ENCODE results near the gene CYTH3. TPM values are rescaled to one million over a fixed set of nuclear protein-coding genes. Genes with fewer than 3 reads are reported as not detected.

The CYTH3 gene
- total and polyA plus RNA-seq, 9 of the 15 experiments (the other 6 are each of a cell fraction or from before 2014, with no cell fraction given) = 0.25 to 15.2 (median 11.4) TPM

GRCh38 chr7:6260291-6261187 is 11.9 kb downstream of the CYTH3 start:
- no peak overlapping the region for H3K4me3 ChIP-seq
- peaks cover 63% of the 10 kb centered on the region for H3K79me2 ChIP-seq (ENCODE audit: control insufficient read depth, insufficient read depth, low read length)
- no peak overlapping the region for H3K27ac ChIP-seq (ENCODE audit: extremely low read depth, low read depth, low read length)
- ChIA-PET CTCF (ENCODE audit: low intra/inter-chr PET ratio) (no interaction called here), POLR2A (interaction anchor here (1.4 to 3.5 kb wide), 3 partner anchors 8 to 34 kb away, joined by 4 to 18 read pairs (median 15); no protein-coding TSS in a partner anchor)
- no TSS peak for BruUV-seq (replicated peaks)
- peaks cover 7 to 26% of the 10 kb centered on the region in 2 experiments for H3K4me1 ChIP-seq (replicated peaks in 1 of 2; ENCODE audit: control insufficient read depth in 2 of 2, insufficient read depth in 2 of 2, low read length in 2 of 2)
- DNase-seq (ENCODE audit: extremely low read depth in 1 of 4, low spot score in 3 of 4) = no peak
- in situ Hi-C loops (cut with MboI) (no loop called here), intact Hi-C loops (cut with micrococcal nuclease) (no loop called here)
- H2AFZ ChIP-seq (ENCODE audit: low read depth, low read length) = no peak overlapping the region
- peaks cover 2% of the 10 kb centered on the region; the same call in 1 of the 3 replicates for H3K36me3 ChIP-seq (ENCODE audit: control insufficient read depth, insufficient read depth, low read length)
- no peak overlapping the region for H3K4me2 ChIP-seq (ENCODE audit: insufficient read depth, low read length)
- 0 out of 2 replicates have a peak, but pooled peaks cover 3% of the 10 kb centered on the region for H4K20me1 ChIP-seq (replicated peaks; ENCODE audit: control insufficient read depth, insufficient read depth, low read length)
- no peaks in the 10 kb centered on the region for H3K9me1 ChIP-seq (ENCODE audit: control insufficient read depth, insufficient read depth, low read length)
- no peaks in the 10 kb centered on the region for H3K9me3 ChIP-seq (replicated peaks; ENCODE audit: control insufficient read depth, insufficient read depth, low read depth, low read length)
- ATAC-seq = no peak
- WGBS (ENCODE audit: insufficient coverage, low coverage, missing lambda C conversion rate) = 62% methylated on average over 6 of the region's 6 CpGs
- H3K9ac ChIP-seq (ENCODE audit: insufficient read depth in 1 of 2, low read depth in 2 of 2, low read length in 2 of 2) = peak overlapping the region in 1 of 2 experiments; percentile 12; a peak in 1 of 4 replicates
- no peak for FAIRE-seq
- H3K27me3 ChIP-seq (ENCODE audit: control insufficient read depth in 2 of 2, insufficient read depth in 2 of 2, low read length in 2 of 2) = no peaks in the 10 kb centered on the region
- no peak for TF ChIP-seq SRSF1 (IDR thresholded peaks at IDR 0.05; ENCODE audit: low read depth, low read length)
- no peak for TF ChIP-seq NCOA6 (IDR thresholded peaks at IDR 0.05)
- no peak for TF ChIP-seq CBFB (CRISPR knock-in tag; IDR thresholded peaks at IDR 0.05)
- TF ChIP-seq ZBTB11 (CRISPR knock-in tag; IDR thresholded peaks at IDR 0.05) = no peak
- no peak for TF ChIP-seq TRIM24 (IDR thresholded peaks at IDR 0.05)
- TF ChIP-seq SP1 (CRISPR knock-in tag; IDR thresholded peaks at IDR 0.05) = no peak
- no peak for TF ChIP-seq MAFG (tag; conservative IDR thresholded peaks at IDR 0.05)
- no peak for TF ChIP-seq SMARCA5 (IDR thresholded peaks at IDR 0.05)
- TF ChIP-seq GTF3C2 (IDR thresholded peaks at IDR 0.05; ENCODE audit: borderline replicate concordance, extremely low read depth, insufficient read length) = no peak
- no peak for TF ChIP-seq ZNF584 (CRISPR knock-in tag; IDR thresholded peaks at IDR 0.05; ENCODE audit: low read depth)
- TF ChIP-seq ZNF655 (CRISPR knock-in tag; IDR thresholded peaks at IDR 0.05) = no peak
- TF ChIP-seq NFATC3 (IDR thresholded peaks at IDR 0.05) = no peak

All from K562 (cell line).